RWPE2 (cell line): ENCODE measurements around the gene PPFIA4.

ENCODE experiments used
- ATAC-seq: fragments of 200-7000 bp; cut with Tn5 transposase; 3 replicates; pipeline ENCODE4 v1.9.1; 2021; ENCODE audit warnings: low read depth
- DNase-seq: peaks from one replicate; pipeline ENCODE4 v3.0.0-alpha.2; 2020; ENCODE audit warnings: low spot score
- H3K27ac ChIP-seq: fragments of 450-650 bp; 2 replicates; pipeline ENCODE4 v1.5.1; 2017; ENCODE audit warnings: mild to moderate bottlenecking; ENCODE audit not compliant: poor library complexity, severe bottlenecking
- H3K27me3 ChIP-seq: fragments of 250-450 bp; sonication (Bioruptor Pico); 2 replicates; pipeline ENCODE4 v1.5.1; 2021; ENCODE audit warnings: mild to moderate bottlenecking, moderate library complexity; ENCODE audit not compliant: insufficient read depth, poor library complexity, severe bottlenecking
- H3K36me3 ChIP-seq: fragments of 250-450 bp; sonication (Bioruptor Pico); 2 replicates; pipeline ENCODE4 v1.5.1; 2020; ENCODE audit warnings: low read depth, mild to moderate bottlenecking, moderate library complexity
- H3K4me1 ChIP-seq: fragments of 250-450 bp; sonication (Bioruptor Pico); 2 replicates; pipeline ENCODE4 v1.5.1; 2021; ENCODE audit warnings: mild to moderate bottlenecking, moderate library complexity; ENCODE audit not compliant: insufficient read depth, poor library complexity, severe bottlenecking
- H3K4me3 ChIP-seq: fragments of 250-450 bp; sonication (Bioruptor Pico); 2 replicates; pipeline ENCODE4 v1.5.1; 2021; ENCODE audit warnings: mild to moderate bottlenecking, moderate library complexity; ENCODE audit not compliant: severe bottlenecking
- H3K9me3 ChIP-seq: fragments of 250-450 bp; sonication (Bioruptor Pico); 2 replicates; pipeline ENCODE4 v1.5.1; 2021; ENCODE audit warnings: mild to moderate bottlenecking, moderate library complexity; ENCODE audit not compliant: severe bottlenecking
- TF ChIP-seq, protein P1 (sequence below): fragments of 450-650 bp; IDR thresholded peaks from one replicate; pipeline ENCODE4 v1.5.1; 2017; ENCODE audit warnings: mild to moderate bottlenecking, moderate library complexity; ENCODE audit not compliant: poor library complexity, severe bottlenecking

The PPFIA4 gene

DNA sequence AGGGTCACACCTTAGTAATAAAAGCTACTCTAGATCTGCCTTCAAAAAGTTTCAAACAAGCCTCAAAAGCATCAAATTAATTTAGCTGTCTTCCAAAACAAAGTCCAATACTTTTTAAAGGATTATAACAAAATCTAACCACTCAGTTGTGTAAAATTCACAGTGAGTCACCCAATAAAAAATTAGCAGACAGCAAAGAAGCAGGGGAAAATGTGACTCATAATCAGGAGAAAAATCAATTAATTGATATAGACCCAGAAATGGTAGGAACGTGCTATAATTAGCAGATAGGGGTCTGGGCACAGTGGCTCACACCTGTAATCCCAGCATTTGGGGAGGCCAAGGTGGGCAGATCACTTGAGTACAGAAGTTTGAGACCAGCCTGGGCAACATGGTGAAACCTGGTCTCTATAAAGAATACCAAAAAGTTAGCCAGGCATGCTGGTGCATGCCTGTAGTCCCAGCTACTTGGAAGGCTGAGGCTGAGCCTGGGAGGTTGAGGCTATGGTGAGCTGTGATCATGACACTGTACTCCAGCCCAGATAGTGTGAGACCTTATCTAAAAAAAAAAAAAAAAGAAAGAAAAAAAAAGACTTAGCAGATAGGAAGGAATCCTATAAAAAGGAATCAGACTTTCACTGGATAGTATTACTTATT, 67.6 kb downstream of the PPFIA4 start:
- TF ChIP-seq, protein P1, sequence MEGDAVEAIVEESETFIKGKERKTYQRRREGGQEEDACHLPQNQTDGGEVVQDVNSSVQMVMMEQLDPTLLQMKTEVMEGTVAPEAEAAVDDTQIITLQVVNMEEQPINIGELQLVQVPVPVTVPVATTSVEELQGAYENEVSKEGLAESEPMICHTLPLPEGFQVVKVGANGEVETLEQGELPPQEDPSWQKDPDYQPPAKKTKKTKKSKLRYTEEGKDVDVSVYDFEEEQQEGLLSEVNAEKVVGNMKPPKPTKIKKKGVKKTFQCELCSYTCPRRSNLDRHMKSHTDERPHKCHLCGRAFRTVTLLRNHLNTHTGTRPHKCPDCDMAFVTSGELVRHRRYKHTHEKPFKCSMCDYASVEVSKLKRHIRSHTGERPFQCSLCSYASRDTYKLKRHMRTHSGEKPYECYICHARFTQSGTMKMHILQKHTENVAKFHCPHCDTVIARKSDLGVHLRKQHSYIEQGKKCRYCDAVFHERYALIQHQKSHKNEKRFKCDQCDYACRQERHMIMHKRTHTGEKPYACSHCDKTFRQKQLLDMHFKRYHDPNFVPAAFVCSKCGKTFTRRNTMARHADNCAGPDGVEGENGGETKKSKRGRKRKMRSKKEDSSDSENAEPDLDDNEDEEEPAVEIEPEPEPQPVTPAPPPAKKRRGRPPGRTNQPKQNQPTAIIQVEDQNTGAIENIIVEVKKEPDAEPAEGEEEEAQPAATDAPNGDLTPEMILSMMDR, result no peak
- Histone ChIP-seq H3K4me3 (no peak overlapping the region), H3K36me3 (no peaks in the 10 kb centered on the region), H3K4me1 (peaks cover 10% of the 10 kb centered on the region), H3K9me3 (no peaks in the 10 kb centered on the region), H3K27me3 (no peaks in the 10 kb centered on the region), H3K27ac (peak overlapping the region; percentile 37)
- DNase-seq, result no peak
- peak; percentile 86 for ATAC-seq

DNA sequence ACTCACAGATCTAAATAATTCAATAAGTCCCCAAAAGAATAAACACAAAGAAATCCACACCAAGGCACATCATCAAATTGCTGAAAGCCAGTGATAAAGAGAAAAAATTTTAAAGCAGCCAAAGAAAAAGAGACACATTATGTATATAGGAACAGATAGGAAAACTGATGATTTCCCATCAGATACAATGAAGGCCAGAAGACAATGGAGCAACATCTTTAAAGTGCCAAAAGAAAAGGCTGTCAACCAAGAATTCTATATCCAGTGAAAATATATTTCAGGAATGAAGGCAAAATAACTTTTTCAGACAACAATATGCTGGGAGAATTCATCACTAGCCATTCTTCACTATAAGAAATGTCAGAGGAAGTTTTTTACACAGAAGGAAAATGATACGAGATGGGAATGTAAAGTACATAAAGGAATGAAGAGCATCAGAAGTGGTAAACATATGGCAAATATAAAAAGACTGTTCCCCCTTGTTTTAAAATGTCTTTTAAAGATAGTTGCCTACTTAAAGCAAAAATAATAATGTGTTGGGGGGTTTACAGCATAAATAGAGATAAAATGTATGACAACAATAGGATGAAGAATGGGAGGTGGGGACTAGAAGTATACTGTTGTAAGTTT, 68.9 kb downstream of the PPFIA4 start:
- Histone ChIP-seq H3K4me3 (no peak overlapping the region), H3K4me1 (peaks cover 10% of the 10 kb centered on the region), H3K27ac (no peak overlapping the region), H3K27me3 (no peaks in the 10 kb centered on the region), H3K9me3 (no peaks in the 10 kb centered on the region), H3K36me3 (no peaks in the 10 kb centered on the region)
- TF ChIP-seq, protein P1, result no peak
- no peak for DNase-seq
- no peak for ATAC-seq

DNA sequence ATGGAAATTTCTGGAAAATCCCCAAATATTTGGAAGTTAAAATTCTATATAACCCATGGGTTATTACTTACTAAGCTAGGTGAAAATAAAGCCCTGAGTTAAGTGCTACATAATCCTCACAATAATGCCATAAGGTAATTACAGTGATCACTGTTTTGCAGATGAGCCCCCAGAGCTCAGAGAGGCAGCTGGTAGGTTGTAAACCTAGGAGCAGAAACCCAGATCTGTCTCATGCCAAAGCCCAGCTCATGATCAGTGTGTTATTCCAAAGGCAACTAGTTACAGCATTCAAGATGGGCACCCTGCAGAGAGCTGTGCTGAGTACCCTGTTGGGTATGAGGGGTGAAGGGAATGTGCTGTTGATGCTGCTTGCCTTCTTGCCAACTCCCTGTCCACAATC, 70.3 kb downstream of the PPFIA4 start:
- TF ChIP-seq, protein P1, result no peak
- no peak for ATAC-seq
- Histone ChIP-seq H3K36me3 (no peaks in the 10 kb centered on the region), H3K9me3 (no peaks in the 10 kb centered on the region), H3K4me1 (peaks cover 10% of the 10 kb centered on the region), H3K27ac (no peak overlapping the region), H3K27me3 (no peaks in the 10 kb centered on the region), H3K4me3 (no peak overlapping the region)
- no peak for DNase-seq

DNA sequence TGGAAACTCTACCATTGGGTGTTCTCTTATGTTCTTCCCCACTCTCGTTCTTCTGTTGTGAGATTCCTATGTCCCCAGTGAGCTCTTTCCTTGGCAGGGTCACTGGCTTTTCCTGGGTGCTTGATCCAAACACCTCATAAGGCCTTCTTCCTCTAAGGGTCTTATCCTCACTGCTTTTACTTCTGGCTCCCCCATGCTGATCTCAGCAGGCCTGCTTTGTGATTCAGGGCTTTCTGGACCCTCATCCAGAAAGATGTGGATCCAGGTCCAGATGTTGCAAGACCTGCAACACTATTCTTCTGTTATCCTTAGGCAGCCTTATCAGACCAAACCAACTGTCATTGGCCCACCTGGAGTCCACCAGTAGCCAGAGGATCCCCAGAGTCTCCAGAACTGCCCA, 70.7 kb downstream of the PPFIA4 start:
- Histone ChIP-seq H3K4me1 (peaks cover 10% of the 10 kb centered on the region), H3K9me3 (no peaks in the 10 kb centered on the region), H3K27me3 (no peaks in the 10 kb centered on the region), H3K27ac (no peak overlapping the region), H3K36me3 (no peaks in the 10 kb centered on the region), H3K4me3 (no peak overlapping the region)
- DNase-seq, result no peak
- TF ChIP-seq, protein P1, result no peak
- ATAC-seq, result no peak

DNA sequence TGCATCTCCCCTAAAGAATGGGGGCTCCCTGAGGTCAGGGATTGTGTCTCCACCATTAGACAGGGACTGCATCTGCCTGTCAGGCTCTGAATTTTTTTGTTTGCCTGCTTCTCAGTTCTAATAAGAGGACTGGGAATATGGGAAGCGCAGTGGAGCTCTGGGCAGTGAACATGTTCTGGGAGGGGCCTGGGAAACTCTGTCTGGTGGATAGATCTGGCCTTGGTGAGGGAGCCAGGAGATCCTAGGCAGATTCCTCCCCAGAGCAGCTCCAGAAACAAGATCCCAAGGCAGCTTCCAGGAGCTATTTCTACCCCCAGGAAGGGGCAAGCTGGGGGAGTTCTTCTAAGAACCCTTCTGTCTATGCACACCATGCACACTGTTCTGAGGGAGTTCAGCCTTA, 72.2 kb downstream of the PPFIA4 start:
- DNase-seq (no peak), ATAC-seq (no peak)
- no peaks in the 10 kb centered on the region for H3K36me3 ChIP-seq
- H3K9me3 ChIP-seq, result no peaks in the 10 kb centered on the region
- H3K4me1 ChIP-seq, result peaks cover 8% of the 10 kb centered on the region
- H3K27me3 ChIP-seq, result no peaks in the 10 kb centered on the region
- no peak overlapping the region for H3K4me3 ChIP-seq
- TF ChIP-seq, protein P1, result no peak
- no peak overlapping the region for H3K27ac ChIP-seq
